K562 (cell line): Measurements from ENCODE around the gene RHEX. TPM values are rescaled to one million over a fixed set of nuclear protein-coding genes. Genes with fewer than 3 reads are reported as not detected.

Experiments used
- ATAC-seq: fragments of 200-7000 bp; cut with Tn5 transposase; 3 replicates; pipeline ENCODE4 v1.9.1; 2020; ENCODE audit warnings: moderate library complexity
- BruUV-seq: library from RNA; stranded (reverse); fragments of 400-500 nt; replicated peaks from 2 replicates; lab custom pipeline; 2021; lab: Mats Ljungman, UMichigan
- CTCF ChIA-PET: fragments of 300-600 bp; formaldehyde crosslinking; extraction: SDS; loops from one replicate; lab custom pipeline; 2021; ENCODE audit warnings: low intra/inter-chr PET ratio; lab: Yijun Ruan, JAX
- POLR2A ChIA-PET: fragments of 300-600, 350-650 bp; sonication (Branson Sonifier 250); formaldehyde crosslinking; extraction: SDS; loops from one replicate; lab custom pipeline; 2021; ENCODE audit warnings: antibody characterized with exemption, inconsistent platforms; lab: Yijun Ruan, JAX
- DNase-seq, 4 experiments: peaks; one replicate each; pipeline versions ENCODE4 v3.0.0 to v3.0.0-alpha.2; 2011 to 2018; ENCODE audit warnings: low spot score in 3 of 4, mixed read lengths in 3 of 4; ENCODE audit errors: extremely low read depth in 1 of 4
- FAIRE-seq: peaks from 2 replicates; lab custom pipeline; 2011; peaks lifted over from hg19 to GRCh38; lab: Jason Lieb, UNC
- H2AFZ ChIP-seq: 2 replicates; pipeline ENCODE4 v1.6.0; 2011; ENCODE audit warnings: low read depth, low read length, control low read depth, inconsistent platforms
- H3K27ac ChIP-seq: fragments of 200-600 bp; 3 replicates; pipeline ENCODE4 v1.8.0; 2011; ENCODE audit warnings: low read depth, mild to moderate bottlenecking, control low read depth, inconsistent platforms, low read length, moderate library complexity, mixed read lengths; ENCODE audit errors: extremely low read depth
- H3K27me3 ChIP-seq, 2 experiments: fragments of 300-600 bp in 1 of 2; 2 replicates in 1 of 2; 3 replicates in 1 of 2; pipeline versions ENCODE4 v1.6.0 to v1.8.0; 2011; ENCODE audit warnings: inconsistent platforms in 2 of 2, low read length in 2 of 2, mild to moderate bottlenecking in 1 of 2, mixed read lengths in 1 of 2, moderate library complexity in 1 of 2; ENCODE audit not compliant: control insufficient read depth in 2 of 2, insufficient read depth in 2 of 2
- H3K36me3 ChIP-seq: fragments of 300-600 bp; 3 replicates; pipeline ENCODE4 v1.8.0; 2011; ENCODE audit warnings: mild to moderate bottlenecking, low read length, inconsistent platforms; ENCODE audit not compliant: control insufficient read depth, insufficient read depth
- H3K4me1 ChIP-seq, 2 experiments: fragments of 200-600 bp in 1 of 2; replicated peaks in 1 of 2; 2 replicates in 1 of 2; 3 replicates in 1 of 2; pipeline versions ENCODE4 v1.5.1 to v1.8.0; 2011; ENCODE audit warnings: inconsistent platforms in 2 of 2, low read length in 2 of 2, mild to moderate bottlenecking in 1 of 2, mixed read lengths in 1 of 2, moderate library complexity in 1 of 2; ENCODE audit not compliant: control insufficient read depth in 2 of 2, insufficient read depth in 2 of 2
- H3K4me2 ChIP-seq: 2 replicates; pipeline ENCODE4 v1.6.1; 2011; ENCODE audit warnings: low read length, control low read depth, inconsistent platforms, mixed read lengths; ENCODE audit not compliant: insufficient read depth
- H3K4me3 ChIP-seq: fragments of 200-600 bp; sonication (generic), shearing (Covaris generic); 2 replicates; pipeline ENCODE4 v1.5.1; 2016; ENCODE audit warnings: control low read depth, inconsistent platforms
- H3K79me2 ChIP-seq: fragments of 200-600 bp; 3 replicates; pipeline ENCODE4 v1.8.0; 2011; ENCODE audit warnings: low read length, inconsistent platforms; ENCODE audit not compliant: control insufficient read depth, insufficient read depth
- H3K9ac ChIP-seq, 2 experiments: 2 replicates each; pipeline versions ENCODE4 v1.6.0 to v1.6.1; 2011; ENCODE audit warnings: low read depth in 2 of 2, low read length in 2 of 2, control low read depth in 1 of 2, inconsistent platforms in 1 of 2, mild to moderate bottlenecking in 1 of 2, mixed read lengths in 1 of 2; ENCODE audit not compliant: insufficient read depth in 1 of 2
- H3K9me1 ChIP-seq: one replicate; pipeline ENCODE4 v1.6.0; 2011; ENCODE audit warnings: inconsistent platforms, mild to moderate bottlenecking, low read length, moderate library complexity; ENCODE audit not compliant: control insufficient read depth, insufficient read depth
- H3K9me3 ChIP-seq: replicated peaks from 2 replicates; pipeline ENCODE4 v1.5.1; 2011; ENCODE audit warnings: low read depth, low read length, inconsistent platforms; ENCODE audit not compliant: control insufficient read depth, insufficient read depth
- H4K20me1 ChIP-seq: replicated peaks from 2 replicates; pipeline ENCODE4 v1.6.1; 2011; ENCODE audit warnings: low read length, inconsistent platforms, mixed read lengths; ENCODE audit not compliant: control insufficient read depth, insufficient read depth
- CBX3 ChIP-seq, 2 experiments: IDR thresholded peaks; 1 replicate in 1 of 2; 2 replicates in 1 of 2; pipeline ENCODE4 v1.6.1; 2012; ENCODE audit warnings: inconsistent platforms in 2 of 2, low read length in 2 of 2, borderline replicate concordance in 1 of 2, control low read depth in 1 of 2
- DACH1 ChIP-seq: fragments of 450-650 bp; IDR thresholded peaks from 2 replicates; pipeline ENCODE4 v1.6.1; 2018; ENCODE audit not compliant: partially characterized antibody
- ELF2 ChIP-seq: fragments of 250-450 bp; sonication (Bioruptor Pico); IDR thresholded peaks from 2 replicates; pipeline ENCODE4 v1.5.0; 2021; ENCODE audit warnings: mild to moderate bottlenecking
- EP300 ChIP-seq: IDR thresholded peaks from 2 replicates; pipeline ENCODE4 v1.6.1; 2012; ENCODE audit warnings: low read length, improper control_type of control experiment
- FOS ChIP-seq: IDR thresholded peaks from 3 replicates; pipeline ENCODE4 v1.6.1; 2011; ENCODE audit not compliant: insufficient read length; ENCODE audit errors: extremely low read depth
- FOXK1 ChIP-seq: sonication (generic); formaldehyde crosslinking; IDR thresholded peaks from 2 replicates; pipeline ENCODE4 v1.8.0; 2022; ENCODE audit warnings: missing genetic modification reagents, mild to moderate bottlenecking, borderline replicate concordance
- HNRNPK ChIP-seq: fragments of 200-400 bp; formaldehyde crosslinking; IDR thresholded peaks from one replicate; pipeline ENCODE4 v1.6.1; 2018; ENCODE audit warnings: mild to moderate bottlenecking, low read depth, low read length; ENCODE audit not compliant: poor library complexity, severe bottlenecking
- KAT8 ChIP-seq: fragments of 450-650 bp; IDR thresholded peaks from 2 replicates; pipeline ENCODE4 v1.6.1; 2016; ENCODE audit warnings: low read depth, mild to moderate bottlenecking
- LARP7 ChIP-seq: fragments of 450-650 bp; IDR thresholded peaks from 2 replicates; pipeline ENCODE4 v1.6.1; 2016
- PHB2 ChIP-seq: fragments of 450-650 bp; IDR thresholded peaks from 2 replicates; pipeline ENCODE4 v1.6.1; 2017; ENCODE audit warnings: low read depth
- SIRT6 ChIP-seq: IDR thresholded peaks from one replicate; pipeline ENCODE4 v1.6.1; 2012; ENCODE audit warnings: low read depth, mild to moderate bottlenecking, control low read depth, inconsistent platforms, low read length, moderate library complexity
- SRF ChIP-seq, 2 experiments: fragments of 250-450, 450-650 bp in 1 of 2; sonication (Bioruptor Pico) in 1 of 2; sonication (generic) in 1 of 2; formaldehyde crosslinking; IDR thresholded peaks; 2 replicates each; pipeline versions ENCODE4 v1.5.0 to v1.5.1; 2020 to 2022; ENCODE audit warnings: mild to moderate bottlenecking in 1 of 2, missing genetic modification reagents in 1 of 2
- STAG1 ChIP-seq: sonication (generic); formaldehyde crosslinking; IDR thresholded peaks from 2 replicates; pipeline ENCODE4 v1.5.0; 2020; ENCODE audit warnings: missing genetic modification reagents, borderline replicate concordance
- ZC3H11A ChIP-seq: IDR thresholded peaks from 2 replicates; pipeline ENCODE4 v1.6.1; 2012; ENCODE audit warnings: low read depth, low read length, improper control_type of control experiment
- ZNF146 ChIP-seq: IDR thresholded peaks from one replicate; pipeline ENCODE4 v1.6.1; 2018; ENCODE audit warnings: missing compliant biosample characterization; ENCODE audit not compliant: unreplicated experiment
- ZNF589 ChIP-seq: fragments of 200-800 bp; sonication (Bioruptor generic); IDR thresholded peaks from 2 replicates; pipeline ENCODE4 v1.6.1; 2016; ENCODE audit warnings: low read depth, missing genetic modification characterization, missing compliant biosample characterization
- ZNF699 ChIP-seq: fragments of 250-450 bp; sonication (Bioruptor Pico); IDR thresholded peaks from 2 replicates; pipeline ENCODE4 v1.8.0; 2021; ENCODE audit warnings: mild to moderate bottlenecking, moderate library complexity; ENCODE audit not compliant: insufficient replicate concordance
- ZNF778 ChIP-seq: fragments of 450-650 bp; formaldehyde crosslinking; IDR thresholded peaks from 2 replicates; pipeline ENCODE4 v1.4.0; 2020; ENCODE audit warnings: mild to moderate bottlenecking, moderate library complexity
- ZNF830 ChIP-seq: fragments of 250-450 bp; sonication (Bioruptor Pico); IDR thresholded peaks from 2 replicates; pipeline ENCODE4 v1.5.0; 2021; ENCODE audit warnings: mild to moderate bottlenecking
- WGBS: fragments of 100-300 bp; shearing (Covaris generic); methylation state at CpG from one replicate; pipeline ENCODE4 v1.1.6; 2016; ENCODE audit warnings: low coverage, mixed read lengths; ENCODE audit not compliant: insufficient coverage; ENCODE audit errors: missing lambda C conversion rate; 5-methylcytosine and 5-hydroxymethylcytosine counted together
- in situ Hi-C: fragments of 300-500 bp; cut with MboI; formaldehyde crosslinking; loops from 4 replicates; pipeline ENCODE4 v1.15.0; 2018; ENCODE audit warnings: inconsistent platforms, mixed read lengths
- intact Hi-C: fragments of 100-400 bp; cut with micrococcal nuclease; formaldehyde crosslinking; loops from 2 replicates; pipeline ENCODE4 v1.14.2; 2022
- polyA plus RNA-seq, 8 experiments: library from polyadenylated mRNA; depleted of rRNA in 4 of 8; stranded (reverse) in 5 of 8; unstranded in 3 of 8; fragments of >200 nt; fragmentation: Nextera tagmentation in 2 of 8; fragmentation: Illumina TruSeq in 1 of 8; extraction: Ambion mirVana in 2 of 8; extraction: Trizol in 1 of 8; gene quantifications; 2 replicates each; pipeline versions ENCODE4 v1.2.1 to v1.2.3, GENCODE V29; 2011 to 2014; ENCODE audit warnings: inconsistent platforms in 1 of 8, missing spikeins in 1 of 8
- total RNA-seq, 7 experiments: library from RNA; depleted of rRNA in 6 of 7; stranded (reverse); fragments of >200 nt in 6 of 7; fragmentation: Illumina TruSeq in 2 of 7; extraction: Trizol in 2 of 7; gene quantifications; 2 replicates each; pipeline versions ENCODE4 v1.2.1 to v1.2.3, GENCODE V29; 2011 to 2021; ENCODE audit warnings: low replicate concordance in 1 of 7
- TF ChIP-seq, protein P1 (sequence below): fragments of 200-400 bp; formaldehyde crosslinking; IDR thresholded peaks from 2 replicates; pipeline ENCODE4 v1.6.1; 2017; ENCODE audit warnings: mild to moderate bottlenecking, low read depth, low read length, moderate library complexity

The RHEX gene
- total and polyA plus RNA-seq, 9 of the 15 experiments (the other 6 are each of a cell fraction or from before 2014, with no cell fraction given) = not detected

DNA sequence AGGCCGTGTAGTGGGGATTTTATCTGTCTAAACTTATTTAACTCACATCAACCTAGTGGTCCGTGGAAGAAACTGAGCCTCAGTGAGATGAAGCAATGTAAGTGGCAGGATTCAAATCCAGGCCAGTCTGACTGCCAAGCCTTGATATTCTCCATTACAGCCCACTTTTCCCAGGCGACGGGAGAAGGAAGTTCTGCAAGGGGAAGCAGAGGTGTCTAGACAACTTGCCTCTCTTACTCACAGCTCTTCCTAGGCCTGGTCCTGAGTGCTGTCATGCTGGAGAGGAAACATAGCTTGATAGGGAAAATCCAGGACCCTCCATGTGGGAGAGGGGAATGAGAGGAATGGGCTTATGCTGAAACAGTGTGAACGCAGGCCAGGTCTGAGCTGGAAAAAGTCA lies 38.4 kb upstream of the RHEX start:
- Histone ChIP-seq H3K9me3 (no peaks in the 10 kb centered on the region), H3K79me2 (no peaks in the 10 kb centered on the region), H3K27ac (no peak overlapping the region), H2AFZ (no peak overlapping the region), H3K4me3 (no peak overlapping the region), H3K9me1 (no peaks in the 10 kb centered on the region), H3K4me1 (peaks cover 9 to 16% of the 10 kb centered on the region in 2 experiments), H3K4me2 (no peak overlapping the region), H4K20me1 (no peaks in the 10 kb centered on the region; the same call in 1 of the 2 replicates), H3K36me3 (no peaks in the 10 kb centered on the region), H3K27me3 (peaks cover 3 to 20% of the 10 kb centered on the region in 2 experiments; a peak in 3 of 5 replicates), H3K9ac (no peak overlapping the region)
- POLR2A ChIA-PET = interaction anchor here (0.6 kb wide), 1 partner anchor 9 kb away, joined by 3 read pairs; the partner anchor contains the start of gene CTSE
- no peak for DNase-seq
- no TSS peak for BruUV-seq
- no peak for TF ChIP-seq DACH1
- TF ChIP-seq LARP7 = no peak
- no peak for TF ChIP-seq CBX3 (IDR thresholded peaks at IDR 0.05; ENCODE audit: borderline replicate concordance in 1 of 2, low read length in 2 of 2)
- no peak for TF ChIP-seq SIRT6
- TF ChIP-seq FOXK1 (CRISPR knock-in tag) = no peak
- TF ChIP-seq ZNF778 (CRISPR knock-in tag) = no peak
- TF ChIP-seq PHB2 = no peak
- TF ChIP-seq ZNF146 = no peak
- TF ChIP-seq HNRNPK = no peak
- TF ChIP-seq KAT8 = no peak
- no peak for TF ChIP-seq ELF2 (CRISPR knock-in tag)
- TF ChIP-seq ZNF830 (CRISPR knock-in tag) = no peak
- TF ChIP-seq ZNF699 (CRISPR knock-in tag) = no peak
- TF ChIP-seq FOS = no peak
- TF ChIP-seq, protein P1, sequence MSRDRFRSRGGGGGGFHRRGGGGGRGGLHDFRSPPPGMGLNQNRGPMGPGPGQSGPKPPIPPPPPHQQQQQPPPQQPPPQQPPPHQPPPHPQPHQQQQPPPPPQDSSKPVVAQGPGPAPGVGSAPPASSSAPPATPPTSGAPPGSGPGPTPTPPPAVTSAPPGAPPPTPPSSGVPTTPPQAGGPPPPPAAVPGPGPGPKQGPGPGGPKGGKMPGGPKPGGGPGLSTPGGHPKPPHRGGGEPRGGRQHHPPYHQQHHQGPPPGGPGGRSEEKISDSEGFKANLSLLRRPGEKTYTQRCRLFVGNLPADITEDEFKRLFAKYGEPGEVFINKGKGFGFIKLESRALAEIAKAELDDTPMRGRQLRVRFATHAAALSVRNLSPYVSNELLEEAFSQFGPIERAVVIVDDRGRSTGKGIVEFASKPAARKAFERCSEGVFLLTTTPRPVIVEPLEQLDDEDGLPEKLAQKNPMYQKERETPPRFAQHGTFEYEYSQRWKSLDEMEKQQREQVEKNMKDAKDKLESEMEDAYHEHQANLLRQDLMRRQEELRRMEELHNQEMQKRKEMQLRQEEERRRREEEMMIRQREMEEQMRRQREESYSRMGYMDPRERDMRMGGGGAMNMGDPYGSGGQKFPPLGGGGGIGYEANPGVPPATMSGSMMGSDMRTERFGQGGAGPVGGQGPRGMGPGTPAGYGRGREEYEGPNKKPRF = no peak
- no peak for TF ChIP-seq STAG1 (CRISPR knock-in tag)
- TF ChIP-seq ZC3H11A = no peak
- no peak for TF ChIP-seq SRF (CRISPR knock-in tag; IDR thresholded peaks at IDR 0.05)
- TF ChIP-seq ZNF589 (CRISPR knock-in tag) = no peak
- TF ChIP-seq EP300 = no peak
- intact Hi-C loops = no loop called here
- in situ Hi-C loops = no loop called here
- FAIRE-seq = no peak
- CTCF ChIA-PET = no interaction called here
- no peak for ATAC-seq
- WGBS = 10% methylated on average over 5 of the region's 5 CpGs
